Neural progenitor cell (in vitro differentiated cells): ENCODE results near the gene MED16.

ENCODE experiments used
- EZH2 ChIP-seq: fragments of 200-600 bp; sonication (generic); IDR thresholded peaks from 2 replicates; pipeline ENCODE4 v1.6.1; 2017; ENCODE audit warnings: antibody characterized with exemption, mild to moderate bottlenecking, moderate library complexity
- TF ChIP-seq, protein P1 (sequence below): fragments of 200-600 bp; sonication (generic); IDR thresholded peaks from 2 replicates; pipeline ENCODE4 v1.5.1; 2017; ENCODE audit warnings: antibody characterized with exemption, mild to moderate bottlenecking

DNA sequence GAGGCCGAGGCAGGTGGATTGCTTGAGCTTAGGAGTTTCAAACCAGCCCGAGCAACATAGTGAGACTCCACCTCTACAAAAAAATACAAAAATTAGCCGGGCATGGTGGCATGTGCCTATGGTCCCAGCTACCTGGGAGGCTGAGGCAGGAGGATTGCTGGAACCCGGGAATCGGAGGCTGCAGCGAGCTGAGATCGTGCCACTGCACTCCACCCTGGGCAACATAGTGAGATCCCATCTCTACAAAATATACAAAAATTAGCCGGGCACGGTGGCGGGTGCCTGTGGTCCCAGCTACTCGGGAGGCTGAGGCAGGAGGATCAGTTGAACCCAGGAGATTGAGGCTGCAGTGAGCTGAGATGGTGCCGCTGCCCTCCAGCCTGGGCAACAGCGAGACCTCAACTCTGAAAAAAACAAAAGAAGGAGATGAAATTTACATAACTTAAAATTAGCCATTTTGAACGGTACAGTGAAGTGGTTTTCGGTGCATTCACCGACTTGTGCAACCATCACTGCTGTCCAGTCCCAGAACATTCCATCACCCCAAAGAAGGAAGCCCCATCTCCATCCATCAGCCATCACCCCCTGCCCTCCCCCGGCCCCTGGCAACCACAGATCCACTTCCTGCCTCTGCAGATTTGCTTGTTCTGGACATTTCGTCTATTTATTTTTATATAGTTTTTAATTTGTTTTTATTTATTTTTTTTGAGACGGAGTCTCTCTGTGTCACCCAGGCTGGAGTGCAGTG lies 66.9 kb downstream of the MED16 start:
- TF ChIP-seq, protein P1, sequence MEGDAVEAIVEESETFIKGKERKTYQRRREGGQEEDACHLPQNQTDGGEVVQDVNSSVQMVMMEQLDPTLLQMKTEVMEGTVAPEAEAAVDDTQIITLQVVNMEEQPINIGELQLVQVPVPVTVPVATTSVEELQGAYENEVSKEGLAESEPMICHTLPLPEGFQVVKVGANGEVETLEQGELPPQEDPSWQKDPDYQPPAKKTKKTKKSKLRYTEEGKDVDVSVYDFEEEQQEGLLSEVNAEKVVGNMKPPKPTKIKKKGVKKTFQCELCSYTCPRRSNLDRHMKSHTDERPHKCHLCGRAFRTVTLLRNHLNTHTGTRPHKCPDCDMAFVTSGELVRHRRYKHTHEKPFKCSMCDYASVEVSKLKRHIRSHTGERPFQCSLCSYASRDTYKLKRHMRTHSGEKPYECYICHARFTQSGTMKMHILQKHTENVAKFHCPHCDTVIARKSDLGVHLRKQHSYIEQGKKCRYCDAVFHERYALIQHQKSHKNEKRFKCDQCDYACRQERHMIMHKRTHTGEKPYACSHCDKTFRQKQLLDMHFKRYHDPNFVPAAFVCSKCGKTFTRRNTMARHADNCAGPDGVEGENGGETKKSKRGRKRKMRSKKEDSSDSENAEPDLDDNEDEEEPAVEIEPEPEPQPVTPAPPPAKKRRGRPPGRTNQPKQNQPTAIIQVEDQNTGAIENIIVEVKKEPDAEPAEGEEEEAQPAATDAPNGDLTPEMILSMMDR, result no peak
- TF ChIP-seq EZH2, result no peak
